Ishikawa (cell line): ENCODE results near the gene NNAT.

Experiments
- CEBPB ChIP-seq: IDR thresholded peaks from 2 replicates; pipeline ENCODE4 v1.6.1; 2012
- CREB1 ChIP-seq: IDR thresholded peaks from 2 replicates; pipeline ENCODE4 v1.6.1; 2012; ENCODE audit warnings: low read depth
- EGR1 ChIP-seq: IDR thresholded peaks from 2 replicates; pipeline ENCODE4 v1.6.1; 2012
- EP300 ChIP-seq: IDR thresholded peaks from 2 replicates; pipeline ENCODE4 v1.6.1; 2012; ENCODE audit warnings: borderline replicate concordance
- FOXM1 ChIP-seq: IDR thresholded peaks from 2 replicates; pipeline ENCODE4 v1.6.1; 2012; ENCODE audit warnings: low read depth, borderline replicate concordance
- NFIC ChIP-seq: IDR thresholded peaks from 2 replicates; pipeline ENCODE4 v1.6.1; 2012
- RAD21 ChIP-seq: IDR thresholded peaks from 2 replicates; pipeline ENCODE4 v1.6.1; 2012; ENCODE audit warnings: low read depth
- TAF1 ChIP-seq: IDR thresholded peaks from 2 replicates; pipeline ENCODE4 v1.6.1; 2012; ENCODE audit warnings: low read depth, mild to moderate bottlenecking
- TCF12 ChIP-seq: IDR thresholded peaks from 2 replicates; pipeline ENCODE4 v1.6.1; 2012; ENCODE audit warnings: low read depth
- TEAD4 ChIP-seq: IDR thresholded peaks from 2 replicates; pipeline ENCODE4 v1.6.1; 2012
- USF1 ChIP-seq: IDR thresholded peaks from 2 replicates; pipeline ENCODE4 v1.6.1; 2012
- YY1 ChIP-seq: IDR thresholded peaks from 2 replicates; pipeline ENCODE4 v1.6.1; 2012; ENCODE audit warnings: low read depth
- ZBTB7A ChIP-seq: IDR thresholded peaks from 2 replicates; pipeline ENCODE4 v1.6.1; 2012; ENCODE audit warnings: low read depth
- TF ChIP-seq, protein P1 (sequence below): IDR thresholded peaks from 2 replicates; pipeline ENCODE4 v1.6.1; 2012
- TF ChIP-seq, protein P2 (sequence below): IDR thresholded peaks from 2 replicates; pipeline ENCODE4 v1.6.1; 2012; ENCODE audit warnings: low read depth, mild to moderate bottlenecking

Gene NNAT

DNA sequence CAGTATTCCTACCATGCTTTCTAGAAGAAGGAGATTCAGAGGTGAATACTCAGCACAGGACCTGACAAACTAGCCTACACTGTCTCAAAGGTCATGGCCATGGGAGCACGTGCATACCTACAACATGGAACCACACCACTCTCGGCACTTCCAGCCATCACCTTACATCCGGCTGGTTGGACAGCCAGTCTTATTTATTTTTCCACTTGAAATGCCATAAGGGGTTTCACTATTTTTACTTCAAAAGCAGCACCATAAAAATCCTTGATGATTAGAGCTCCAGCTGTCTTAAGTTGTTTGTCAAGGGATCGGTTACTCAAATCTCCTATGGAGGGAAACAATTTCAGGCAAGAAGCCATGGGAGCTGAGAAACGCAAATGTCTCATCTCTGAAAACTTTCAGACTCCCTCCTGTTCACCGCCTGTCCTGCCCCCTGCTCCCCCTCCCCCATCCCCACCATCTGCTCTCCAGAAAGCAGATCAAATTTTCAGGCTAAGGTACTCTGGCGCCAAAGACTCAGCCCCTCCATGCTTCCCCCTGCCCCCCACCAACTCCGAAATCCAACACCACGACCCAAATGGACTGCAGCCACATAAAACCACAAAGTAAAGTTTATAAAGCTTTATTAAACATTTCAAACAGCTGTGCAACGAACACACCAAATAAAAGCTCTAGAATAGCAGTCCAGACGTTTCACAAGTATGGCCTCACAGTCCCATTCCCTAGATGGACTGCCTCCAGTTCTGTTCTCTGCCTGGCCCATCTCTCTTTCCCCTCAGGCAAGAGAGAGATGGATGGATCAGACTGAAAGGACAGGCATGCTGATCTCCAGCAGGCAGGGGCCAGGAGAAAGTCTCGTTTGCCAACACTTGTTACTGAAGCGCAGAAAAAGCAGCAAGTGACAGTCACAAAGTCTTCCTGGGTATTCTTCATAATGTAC, 4.0 kb upstream of the NNAT start:
- TF ChIP-seq FOXM1: no peak
- no peak for TF ChIP-seq RAD21
- TF ChIP-seq ZBTB7A: no peak
- TF ChIP-seq USF1: no peak
- TF ChIP-seq, protein P1, sequence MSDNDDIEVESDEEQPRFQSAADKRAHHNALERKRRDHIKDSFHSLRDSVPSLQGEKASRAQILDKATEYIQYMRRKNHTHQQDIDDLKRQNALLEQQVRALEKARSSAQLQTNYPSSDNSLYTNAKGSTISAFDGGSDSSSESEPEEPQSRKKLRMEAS: no peak
- no peak for TF ChIP-seq TAF1
- TF ChIP-seq TCF12: no peak
- no peak for TF ChIP-seq YY1
- TF ChIP-seq EGR1: no peak
- no peak for TF ChIP-seq CEBPB
- TF ChIP-seq NFIC: no peak

- no peak for TF ChIP-seq EP300
- no peak for TF ChIP-seq EGR1
- no peak for TF ChIP-seq TCF12
- no peak for TF ChIP-seq TEAD4
- no peak for TF ChIP-seq USF1
- no peak for TF ChIP-seq FOXM1
- no peak for TF ChIP-seq ZBTB7A
- TF ChIP-seq, protein P1: no peak
- no peak for TF ChIP-seq CEBPB
- TF ChIP-seq TAF1: no peak
Observed at GRCh38 chr20:37518059-37518458, 3.0 kb upstream of the NNAT start.

DNA sequence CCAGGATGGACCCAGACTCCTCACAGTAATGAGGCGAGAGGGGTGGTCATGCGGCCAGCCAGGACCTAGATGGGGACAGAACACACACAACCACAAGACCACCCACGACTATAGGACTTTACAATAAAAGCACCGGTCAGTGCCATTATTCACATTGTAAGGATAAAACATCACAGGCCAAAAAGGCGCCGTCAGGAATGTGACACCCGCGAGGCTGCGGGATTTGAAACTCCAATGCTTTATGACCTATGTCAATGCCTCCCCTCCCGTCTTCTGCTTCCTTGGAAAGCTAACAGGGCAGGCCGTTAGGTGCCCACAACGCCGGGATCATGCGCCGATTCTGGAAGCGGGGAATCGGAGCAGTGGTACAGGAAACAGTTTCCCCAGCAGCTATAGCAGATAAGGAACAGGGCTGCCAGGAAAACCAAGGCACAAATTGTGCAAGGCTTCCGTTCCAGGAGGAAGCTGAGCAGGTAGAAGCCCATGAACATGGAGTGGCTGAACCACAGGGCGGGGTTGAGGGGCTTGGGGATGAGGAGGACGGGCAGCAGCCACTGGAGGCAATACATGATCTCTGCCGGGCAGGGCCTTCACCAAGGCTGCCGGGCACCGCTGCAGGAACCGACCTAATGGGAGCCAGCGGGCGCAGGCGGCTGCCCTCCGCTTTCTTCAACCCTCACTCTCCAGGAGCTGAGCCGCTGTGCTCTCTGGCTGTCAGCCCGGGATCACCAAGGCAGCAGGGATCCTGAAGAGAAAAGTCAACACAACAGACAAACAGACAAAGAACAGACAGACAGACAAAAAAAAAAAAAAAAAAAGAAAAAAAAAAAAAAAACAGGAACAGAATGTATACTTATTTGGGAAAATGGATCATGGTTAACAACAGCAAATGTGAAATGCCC, 2.2 kb upstream of the NNAT start:
- TF ChIP-seq EP300 (no peak), CREB1 (no peak), RAD21 (no peak), EGR1 (no peak), TCF12 (no peak), USF1 (no peak), NFIC (no peak), CEBPB (no peak), TEAD4 (no peak), TAF1 (no peak), ZBTB7A (no peak), YY1 (no peak), FOXM1 (no peak)
- TF ChIP-seq, protein P2, sequence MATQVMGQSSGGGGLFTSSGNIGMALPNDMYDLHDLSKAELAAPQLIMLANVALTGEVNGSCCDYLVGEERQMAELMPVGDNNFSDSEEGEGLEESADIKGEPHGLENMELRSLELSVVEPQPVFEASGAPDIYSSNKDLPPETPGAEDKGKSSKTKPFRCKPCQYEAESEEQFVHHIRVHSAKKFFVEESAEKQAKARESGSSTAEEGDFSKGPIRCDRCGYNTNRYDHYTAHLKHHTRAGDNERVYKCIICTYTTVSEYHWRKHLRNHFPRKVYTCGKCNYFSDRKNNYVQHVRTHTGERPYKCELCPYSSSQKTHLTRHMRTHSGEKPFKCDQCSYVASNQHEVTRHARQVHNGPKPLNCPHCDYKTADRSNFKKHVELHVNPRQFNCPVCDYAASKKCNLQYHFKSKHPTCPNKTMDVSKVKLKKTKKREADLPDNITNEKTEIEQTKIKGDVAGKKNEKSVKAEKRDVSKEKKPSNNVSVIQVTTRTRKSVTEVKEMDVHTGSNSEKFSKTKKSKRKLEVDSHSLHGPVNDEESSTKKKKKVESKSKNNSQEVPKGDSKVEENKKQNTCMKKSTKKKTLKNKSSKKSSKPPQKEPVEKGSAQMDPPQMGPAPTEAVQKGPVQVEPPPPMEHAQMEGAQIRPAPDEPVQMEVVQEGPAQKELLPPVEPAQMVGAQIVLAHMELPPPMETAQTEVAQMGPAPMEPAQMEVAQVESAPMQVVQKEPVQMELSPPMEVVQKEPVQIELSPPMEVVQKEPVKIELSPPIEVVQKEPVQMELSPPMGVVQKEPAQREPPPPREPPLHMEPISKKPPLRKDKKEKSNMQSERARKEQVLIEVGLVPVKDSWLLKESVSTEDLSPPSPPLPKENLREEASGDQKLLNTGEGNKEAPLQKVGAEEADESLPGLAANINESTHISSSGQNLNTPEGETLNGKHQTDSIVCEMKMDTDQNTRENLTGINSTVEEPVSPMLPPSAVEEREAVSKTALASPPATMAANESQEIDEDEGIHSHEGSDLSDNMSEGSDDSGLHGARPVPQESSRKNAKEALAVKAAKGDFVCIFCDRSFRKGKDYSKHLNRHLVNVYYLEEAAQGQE: no peak
- TF ChIP-seq, protein P1: no peak

GRCh38 chr20:37519508-37520418, 1.3 kb upstream of the NNAT start:
- no peak for TF ChIP-seq YY1
- no peak for TF ChIP-seq NFIC
- 0 out of 2 replicates have a peak, but pooled peaks have one; percentile 31 for TF ChIP-seq USF1
- no peak for TF ChIP-seq ZBTB7A

- TF ChIP-seq TAF1: no peak
- TF ChIP-seq ZBTB7A: no peak
- TF ChIP-seq, protein P2: no peak
- TF ChIP-seq CREB1: no peak
- no peak for TF ChIP-seq TCF12
- no peak for TF ChIP-seq EP300
- TF ChIP-seq RAD21: no peak
- no peak for TF ChIP-seq FOXM1
- TF ChIP-seq USF1: no peak
- TF ChIP-seq NFIC: no peak
- TF ChIP-seq TEAD4: no peak
- TF ChIP-seq, protein P1: no peak
- no peak for TF ChIP-seq CEBPB
- TF ChIP-seq YY1: no peak
- TF ChIP-seq EGR1: no peak
Observed at GRCh38 chr20:37520419-37520955, 563 bp upstream of the NNAT start.
